SU-DHL-6 (cell line): ENCODE data around the gene NUDC.

Experiments
- CTCF ChIP-seq: fragments of 200-600 bp; sonication (generic); IDR thresholded peaks from one replicate; pipeline ENCODE4 v1.5.1; 2017; ENCODE audit warnings: antibody characterized with exemption, mild to moderate bottlenecking, low read length, moderate library complexity; ENCODE audit not compliant: insufficient read depth, poor library complexity, severe bottlenecking
- EZH2phosphoT487 ChIP-seq: fragments of 200-600 bp; sonication (generic), shearing (Covaris generic); conservative IDR thresholded peaks from 2 replicates; pipeline ENCODE4 v1.6.1; 2018; ENCODE audit warnings: mild to moderate bottlenecking, antibody characterized with exemption, low read length, moderate library complexity, mixed read lengths

DNA sequence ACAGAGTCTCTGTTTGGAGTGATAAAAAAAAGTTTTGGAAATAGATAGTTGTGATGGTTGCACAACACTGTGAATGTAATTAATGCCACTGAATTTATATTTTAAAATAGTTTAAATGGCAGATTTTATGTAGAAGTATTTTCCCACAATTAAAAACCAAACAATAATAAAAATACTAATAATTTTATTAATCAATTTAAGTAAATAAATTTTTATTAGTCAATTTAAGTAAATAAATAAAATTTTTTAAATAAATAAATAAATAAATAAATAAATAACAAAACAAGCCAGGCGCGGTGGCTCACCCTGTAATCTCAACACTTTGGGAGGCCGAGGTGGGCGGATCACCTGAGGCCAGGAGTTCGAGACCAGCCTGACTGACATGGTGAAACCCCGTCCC lies 43.7 kb downstream of the NUDC start:
- TF ChIP-seq CTCF (no peak), EZH2phosphoT487 (no peak)
